Eye (tissue), 1 donor: ENCODE results near the gene CLDN19.

Experiments used
- DNase-seq: peaks from one replicate; pipeline ENCODE4 v3.0.0-alpha.2; 2015

The CLDN19 gene

GRCh38 chr1:42692911-42693310 lies 47.1 kb downstream of the CLDN19 start:
- no peak for DNase-seq

GRCh38 chr1:42692461-42692860 lies 47.6 kb downstream of the CLDN19 start:
- DNase-seq: no peak

DNA sequence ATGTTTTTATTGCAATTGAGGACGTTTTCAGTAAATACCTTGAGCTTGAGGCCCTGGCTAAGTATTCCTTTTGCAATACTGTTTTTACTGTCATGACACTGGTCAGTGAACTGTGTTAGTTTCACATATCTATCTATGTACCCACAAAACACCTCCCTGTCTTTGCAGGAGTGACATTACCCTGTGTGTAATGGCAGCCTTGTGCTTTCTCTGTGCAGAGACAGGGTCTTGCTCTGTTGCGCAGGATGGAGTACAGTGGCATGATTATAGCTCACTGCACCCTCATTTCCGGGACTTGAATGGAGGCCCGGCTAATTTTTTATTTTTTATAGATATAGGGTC lies 48.9 kb downstream of the CLDN19 start:
- no peak for DNase-seq

GRCh38 chr1:42690477-42691156 lies 49.4 kb downstream of the CLDN19 start:
- DNase-seq: no peak

DNA sequence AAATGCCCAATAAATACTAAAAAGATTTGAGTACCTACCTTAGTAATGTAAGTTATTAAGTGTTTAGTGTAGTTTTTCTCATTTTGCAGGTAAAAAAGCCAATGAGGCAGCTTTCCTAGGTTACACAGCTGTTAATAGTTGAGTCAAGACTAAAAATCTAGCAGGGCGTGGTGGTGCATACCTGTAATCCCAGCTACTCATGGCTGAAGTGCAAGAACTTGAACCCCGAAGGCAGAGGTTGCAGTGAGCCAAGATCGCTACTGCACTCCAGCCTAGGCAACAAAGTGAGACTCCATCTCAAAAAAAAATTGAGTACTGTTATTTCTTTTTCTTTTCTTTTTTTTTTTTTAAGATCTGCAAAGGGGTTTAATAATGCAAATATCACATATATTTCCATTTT lies 50.1 kb downstream of the CLDN19 start:
- no peak for DNase-seq

GRCh38 chr1:42686418-42686817 lies 53.6 kb downstream of the CLDN19 start:
- DNase-seq: no peak

DNA sequence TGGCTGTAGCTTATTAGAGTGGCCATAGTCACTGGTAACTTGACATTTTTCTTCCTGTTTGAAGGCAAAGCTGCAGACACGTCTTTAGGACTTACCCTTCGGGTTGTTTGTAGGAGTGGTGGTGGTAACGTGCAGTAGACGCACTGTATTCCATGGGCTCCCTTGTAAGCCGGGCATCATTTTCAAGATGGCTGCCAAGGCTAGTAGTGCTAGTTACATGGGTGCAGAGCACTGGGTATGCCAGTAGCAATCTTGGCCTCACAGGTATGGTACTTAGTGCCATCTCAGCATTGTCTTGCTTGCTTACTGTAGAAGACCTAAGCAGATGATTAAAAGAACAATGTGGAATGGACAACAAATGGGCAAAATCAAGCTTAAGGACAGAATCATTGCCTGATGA lies 55.9 kb downstream of the CLDN19 start:
- no peak for DNase-seq
